Glutamatergic neuron (in vitro differentiated cells): ENCODE data around the gene ENPP3. TPM values are rescaled to one million over a fixed set of nuclear protein-coding genes. Genes with fewer than 3 reads are reported as not detected.
"Not testable (repeated sequence)": the region's sequence is repeated elsewhere in the genome, so short reads cannot be mapped to it uniquely, and the experiment has no call there.

Experiments
- DNase-seq: peaks from one replicate; pipeline ENCODE4 v3.0.0; 2022
- H3K27ac Mint-ChIP-seq: one replicate; pipeline ENCODE4 v1.8.0; 2020; ENCODE audit warnings: mild to moderate bottlenecking, mixed read lengths, inconsistent platforms; ENCODE audit not compliant: unreplicated experiment
- H3K27me3 Mint-ChIP-seq: one replicate; pipeline ENCODE4 v1.8.0; 2020; ENCODE audit warnings: mild to moderate bottlenecking, moderate library complexity, mixed read lengths, inconsistent platforms; ENCODE audit not compliant: unreplicated experiment
- H3K36me3 Mint-ChIP-seq: one replicate; pipeline ENCODE4 v1.8.0; 2020; ENCODE audit warnings: mild to moderate bottlenecking, mixed read lengths, inconsistent platforms; ENCODE audit not compliant: unreplicated experiment
- H3K4me1 Mint-ChIP-seq: one replicate; pipeline ENCODE4 v1.8.0; 2020; ENCODE audit warnings: mild to moderate bottlenecking, low read depth, mixed read lengths, inconsistent platforms; ENCODE audit not compliant: unreplicated experiment
- H3K4me3 Mint-ChIP-seq: one replicate; pipeline ENCODE4 v1.8.0; 2020; ENCODE audit warnings: mild to moderate bottlenecking, mixed read lengths, inconsistent platforms; ENCODE audit not compliant: unreplicated experiment
- H3K9me3 Mint-ChIP-seq: one replicate; pipeline ENCODE4 v1.8.0; 2020; ENCODE audit warnings: mild to moderate bottlenecking, moderate library complexity, mixed read lengths, inconsistent platforms; ENCODE audit not compliant: unreplicated experiment
- total RNA-seq: library from RNA; stranded (reverse); fragmentation: NEBNext Ultra II Directional; extraction: Animal tissue kit (Norgen Biotek cat#: 25700); gene quantifications from one replicate; pipeline ENCODE4 v1.2.1, GENCODE V29; 2021; ENCODE audit not compliant: unreplicated experiment
- TF ChIP-seq, protein P1 (sequence below): fragments of 200-600 bp; sonication (generic); IDR thresholded peaks from one replicate; pipeline ENCODE4 v1.5.0; 2021; ENCODE audit not compliant: partially characterized antibody, unreplicated experiment

ENPP3 gene
- total RNA-seq, 1 donor from 2014 or later: not detected

DNA sequence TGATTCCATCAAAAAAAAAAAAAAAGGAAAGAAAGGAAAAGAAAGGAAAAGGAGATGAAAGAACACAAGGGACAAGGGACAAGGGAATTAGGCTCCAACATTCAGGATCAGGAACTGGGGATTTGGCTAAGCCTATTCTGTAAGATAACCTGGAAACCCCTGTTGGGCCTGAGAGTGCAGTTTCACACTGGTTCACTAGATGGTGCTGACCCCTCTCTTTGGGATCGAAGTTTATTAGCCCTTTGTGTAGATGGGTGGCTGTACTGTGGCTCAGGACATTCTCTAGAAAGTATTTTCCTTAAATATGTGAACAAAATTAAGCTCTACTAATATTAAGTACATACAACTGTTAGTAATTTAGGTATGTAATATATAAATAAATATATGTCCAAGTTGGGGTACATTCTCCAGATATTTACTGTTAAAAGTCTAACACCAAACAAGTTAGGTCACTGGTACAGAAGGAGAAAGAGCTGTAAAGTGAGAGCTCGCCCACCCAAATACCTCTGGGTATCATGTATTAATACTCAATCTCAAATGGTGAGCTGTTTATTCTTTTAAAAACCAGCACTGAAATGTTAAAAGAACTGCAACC, 57.8 kb downstream of the ENPP3 start:
- Mint-ChIP-seq H3K36me3 (no peaks in the 10 kb centered on the region), H3K4me3 (no peak overlapping the region), H3K4me1 (peaks cover 2% of the 10 kb centered on the region), H3K27ac (no peak overlapping the region), H3K9me3 (no peaks in the 10 kb centered on the region), H3K27me3 (peaks cover 1% of the 10 kb centered on the region)
- TF ChIP-seq, protein P1, sequence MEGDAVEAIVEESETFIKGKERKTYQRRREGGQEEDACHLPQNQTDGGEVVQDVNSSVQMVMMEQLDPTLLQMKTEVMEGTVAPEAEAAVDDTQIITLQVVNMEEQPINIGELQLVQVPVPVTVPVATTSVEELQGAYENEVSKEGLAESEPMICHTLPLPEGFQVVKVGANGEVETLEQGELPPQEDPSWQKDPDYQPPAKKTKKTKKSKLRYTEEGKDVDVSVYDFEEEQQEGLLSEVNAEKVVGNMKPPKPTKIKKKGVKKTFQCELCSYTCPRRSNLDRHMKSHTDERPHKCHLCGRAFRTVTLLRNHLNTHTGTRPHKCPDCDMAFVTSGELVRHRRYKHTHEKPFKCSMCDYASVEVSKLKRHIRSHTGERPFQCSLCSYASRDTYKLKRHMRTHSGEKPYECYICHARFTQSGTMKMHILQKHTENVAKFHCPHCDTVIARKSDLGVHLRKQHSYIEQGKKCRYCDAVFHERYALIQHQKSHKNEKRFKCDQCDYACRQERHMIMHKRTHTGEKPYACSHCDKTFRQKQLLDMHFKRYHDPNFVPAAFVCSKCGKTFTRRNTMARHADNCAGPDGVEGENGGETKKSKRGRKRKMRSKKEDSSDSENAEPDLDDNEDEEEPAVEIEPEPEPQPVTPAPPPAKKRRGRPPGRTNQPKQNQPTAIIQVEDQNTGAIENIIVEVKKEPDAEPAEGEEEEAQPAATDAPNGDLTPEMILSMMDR: peak; percentile 70
- DNase-seq: peak; percentile 57

DNA sequence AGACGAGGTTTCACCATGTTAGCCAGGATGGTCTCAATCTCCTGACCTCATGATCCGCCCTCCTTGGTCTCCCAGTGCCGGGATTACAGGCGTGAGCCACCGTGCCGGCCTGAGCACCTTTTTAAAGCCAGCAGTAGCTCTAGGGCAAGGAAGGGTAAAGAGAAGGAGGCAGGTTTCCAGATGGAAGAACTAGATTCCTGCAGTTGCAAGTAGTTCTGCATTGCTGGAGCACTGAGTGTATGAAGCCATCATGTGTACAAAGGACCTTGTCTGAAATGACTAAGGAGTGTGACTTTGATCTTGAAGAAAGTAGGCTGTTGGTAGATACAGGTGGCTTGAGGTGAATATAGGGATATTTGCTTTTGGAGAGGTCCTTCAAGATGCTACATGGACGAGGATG, 59.9 kb downstream of the ENPP3 start:
- peaks cover 2% of the 10 kb centered on the region for H3K4me1 Mint-ChIP-seq
- H3K36me3 Mint-ChIP-seq: no peaks in the 10 kb centered on the region
- no peaks in the 10 kb centered on the region for H3K9me3 Mint-ChIP-seq
- TF ChIP-seq, protein P1: no peak
- H3K4me3 Mint-ChIP-seq: no peak overlapping the region
- no peak overlapping the region for H3K27ac Mint-ChIP-seq
- DNase-seq: no peak
- H3K27me3 Mint-ChIP-seq: peaks cover 1% of the 10 kb centered on the region

DNA sequence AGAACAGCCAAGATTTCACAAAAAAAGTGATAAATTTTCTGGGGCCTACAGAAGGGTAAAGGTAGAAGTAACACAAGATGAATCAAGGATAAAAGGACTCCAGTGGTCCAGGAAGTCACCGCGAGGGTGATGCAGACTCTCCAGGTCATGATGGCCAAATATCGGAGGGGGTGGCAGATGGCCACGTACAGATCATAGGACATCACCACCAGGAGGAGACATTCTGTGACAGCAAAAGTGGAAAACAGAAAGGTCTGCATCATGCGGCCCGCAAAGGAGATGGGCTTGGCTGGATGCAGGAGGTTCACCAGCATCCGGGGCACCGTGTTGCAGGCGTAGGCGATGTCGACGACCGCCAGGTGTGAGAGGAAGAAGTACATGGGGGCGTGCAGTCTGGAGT, 63.7 kb downstream of the ENPP3 start:
- H3K9me3 Mint-ChIP-seq, H3K4me1 Mint-ChIP-seq, H3K27me3 Mint-ChIP-seq, DNase-seq, H3K36me3 Mint-ChIP-seq, H3K27ac Mint-ChIP-seq, H3K4me3 Mint-ChIP-seq: not testable (repeated sequence)

DNA sequence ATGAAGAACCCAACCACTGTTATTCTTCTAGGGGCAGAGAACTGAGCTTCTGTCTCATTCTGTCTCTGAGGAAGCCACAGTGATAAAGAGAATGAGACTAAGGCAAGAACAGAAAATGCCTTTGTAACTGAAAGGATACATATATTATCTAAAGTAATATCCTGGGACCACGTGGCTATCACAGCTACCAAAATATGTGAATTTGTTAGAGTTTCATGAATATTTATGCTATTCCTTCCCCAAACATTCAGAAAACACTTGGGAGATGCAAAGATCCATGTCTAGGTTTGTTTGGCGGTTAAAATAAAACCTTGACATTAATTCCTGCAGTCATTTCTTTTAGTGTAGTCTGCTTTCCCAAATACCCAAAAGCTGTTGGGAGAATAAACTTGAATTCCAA, 66.8 kb downstream of the ENPP3 start:
- H3K4me3 Mint-ChIP-seq, DNase-seq, H3K9me3 Mint-ChIP-seq, H3K4me1 Mint-ChIP-seq, H3K36me3 Mint-ChIP-seq, H3K27ac Mint-ChIP-seq, H3K27me3 Mint-ChIP-seq: not testable (repeated sequence)

DNA sequence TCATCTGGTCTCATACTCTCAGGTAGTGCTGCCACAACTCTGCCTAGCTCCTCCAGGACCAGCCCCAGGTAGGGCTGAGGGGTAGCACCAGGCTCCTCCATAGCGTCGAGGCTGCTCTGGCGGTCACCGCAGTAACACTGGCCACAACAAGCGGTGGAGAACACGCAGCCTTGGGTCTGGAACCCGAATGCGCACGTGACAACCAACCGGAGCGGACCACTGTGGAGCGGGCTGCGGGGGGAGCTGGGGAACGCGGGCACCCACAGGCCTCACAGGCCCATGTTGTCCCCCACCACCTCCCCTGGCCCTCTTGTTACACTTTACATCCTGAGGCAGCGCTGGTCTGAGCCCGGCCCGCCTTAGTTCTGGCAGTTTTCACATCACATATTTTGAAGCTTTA, 73.8 kb downstream of the ENPP3 start, which contains the start of gene CTAGE9:
CTAGE9 (minus strand) TSS at position 101 of the 400 bp plus-strand sequence; CDS start at position 101, 0 bp downstream.
- H3K4me1 Mint-ChIP-seq, H3K27ac Mint-ChIP-seq, H3K36me3 Mint-ChIP-seq, H3K9me3 Mint-ChIP-seq, H3K4me3 Mint-ChIP-seq, DNase-seq, H3K27me3 Mint-ChIP-seq: not testable (repeated sequence)

DNA sequence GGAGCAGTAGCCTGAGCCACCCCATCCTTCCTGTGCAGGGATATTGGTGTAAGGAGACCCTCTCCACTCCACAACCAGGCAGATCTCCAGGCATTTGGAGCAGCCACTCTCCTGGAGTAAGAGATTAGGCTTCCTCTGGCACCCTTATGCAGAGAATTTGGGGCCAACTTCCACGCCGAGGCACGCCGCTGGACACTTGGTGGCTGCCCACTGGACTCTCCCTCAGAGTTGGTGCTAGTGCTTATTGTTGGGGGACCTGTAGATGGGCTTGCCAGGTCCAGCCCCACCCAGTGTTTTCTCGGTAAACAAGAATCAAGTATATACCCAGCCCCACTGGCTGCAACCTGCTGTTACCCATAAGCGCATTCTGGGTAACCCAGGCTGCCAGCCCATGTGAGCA, 78.5 kb downstream of the ENPP3 start:
- H3K4me3 Mint-ChIP-seq, H3K4me1 Mint-ChIP-seq, DNase-seq, H3K36me3 Mint-ChIP-seq, H3K27ac Mint-ChIP-seq, H3K9me3 Mint-ChIP-seq, H3K27me3 Mint-ChIP-seq: not testable (repeated sequence)

DNA sequence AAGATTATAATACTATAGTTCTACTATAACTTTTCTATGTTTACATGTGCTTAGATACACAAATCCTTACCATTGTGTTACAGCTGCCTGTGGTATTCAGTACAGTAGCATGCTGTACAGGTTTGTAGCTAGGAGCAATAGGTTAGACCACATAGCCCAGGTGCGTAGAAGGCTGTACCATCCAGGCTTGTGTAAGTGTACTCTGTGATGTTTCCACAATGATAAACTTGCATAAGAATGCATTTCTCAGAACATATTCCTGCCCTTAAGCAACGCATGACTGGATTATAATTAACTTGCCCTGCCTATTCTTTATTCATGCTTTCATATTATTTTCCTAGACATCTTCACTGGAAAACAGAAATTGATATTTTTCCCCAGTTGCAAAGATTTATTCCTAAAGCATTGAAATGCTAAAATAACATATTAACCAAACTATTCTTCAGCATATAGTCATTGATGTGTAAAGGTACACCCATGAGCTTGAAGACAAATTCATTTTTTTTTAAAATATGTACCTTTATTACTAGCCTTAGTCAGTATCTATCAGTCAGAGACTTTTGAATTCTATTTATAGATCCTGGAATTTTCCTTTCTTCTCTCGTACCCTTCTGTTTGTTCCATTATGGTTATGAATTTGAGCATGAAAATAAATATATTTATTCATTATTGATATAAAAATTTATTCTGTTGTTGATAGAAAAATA, 80.9 kb downstream of the ENPP3 start:
- no peak for DNase-seq
- Mint-ChIP-seq H3K4me1 (no peaks in the 10 kb centered on the region), H3K27me3 (peaks cover 2% of the 10 kb centered on the region), H3K27ac (no peak overlapping the region), H3K36me3 (no peaks in the 10 kb centered on the region), H3K4me3 (no peak overlapping the region), H3K9me3 (no peaks in the 10 kb centered on the region)
- TF ChIP-seq, protein P1: no peak
